SH-SY5Y (cell line): ENCODE measurements around the gene FAM47A.

Source experiments
- GATA2 ChIP-seq: IDR thresholded peaks from 2 replicates; pipeline ENCODE4 v1.6.1; 2011; ENCODE audit warnings: mild to moderate bottlenecking, low read depth, low read length
- GATA3 ChIP-seq: IDR thresholded peaks from 2 replicates; pipeline ENCODE4 v1.6.1; 2011; ENCODE audit warnings: low read depth, mild to moderate bottlenecking, low read length, moderate library complexity

Gene FAM47A

DNA sequence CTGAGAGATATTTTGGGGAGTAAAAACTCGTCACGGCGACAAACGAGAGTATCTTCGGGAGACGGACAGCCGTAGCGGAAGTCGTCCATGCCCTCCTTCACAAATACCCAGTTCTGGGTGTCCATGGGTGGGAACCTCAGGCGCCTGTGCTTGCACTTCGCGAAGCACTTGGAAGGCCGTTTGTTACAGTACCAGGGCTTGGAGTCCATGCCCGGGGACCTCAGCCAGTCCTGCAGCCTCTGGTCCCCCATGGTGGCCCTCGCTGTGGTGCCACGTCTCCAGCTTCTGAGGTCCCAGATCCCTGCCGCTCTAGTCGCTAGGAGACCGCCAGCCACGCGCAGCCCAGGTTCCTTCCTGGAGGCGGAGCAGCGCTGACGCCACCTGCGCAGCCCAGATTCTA lies at the start of gene FAM47A:
Gene FAM47A, minus strand, starts transcription at position 287 of the 400 bp plus-strand sequence. Its CDS starts 36 bp downstream, at position 251.
- TF ChIP-seq GATA2 (no peak), GATA3 (no peak)

DNA sequence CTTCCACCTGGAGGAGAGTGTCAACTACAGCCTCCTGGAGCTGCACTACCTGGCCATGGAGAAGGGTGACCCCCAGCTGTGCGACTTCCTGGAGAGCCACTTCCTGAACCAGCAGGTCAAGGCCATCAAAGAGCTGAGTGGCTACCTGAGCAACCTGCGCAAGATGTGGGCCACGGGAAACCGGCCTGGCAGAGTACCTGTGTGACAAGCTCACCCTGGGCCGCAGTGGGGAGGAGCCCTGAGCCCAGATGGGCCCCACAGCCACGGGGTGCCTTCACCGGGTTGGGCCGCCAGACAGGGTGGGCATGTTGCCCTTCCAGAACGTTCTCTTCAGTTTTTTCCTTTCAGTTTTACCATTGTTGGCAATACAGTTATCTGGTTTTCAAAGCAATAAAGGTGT lies 15.2 kb upstream of the FAM47A start:
- TF ChIP-seq GATA2 (no peak), GATA3 (no peak)

DNA sequence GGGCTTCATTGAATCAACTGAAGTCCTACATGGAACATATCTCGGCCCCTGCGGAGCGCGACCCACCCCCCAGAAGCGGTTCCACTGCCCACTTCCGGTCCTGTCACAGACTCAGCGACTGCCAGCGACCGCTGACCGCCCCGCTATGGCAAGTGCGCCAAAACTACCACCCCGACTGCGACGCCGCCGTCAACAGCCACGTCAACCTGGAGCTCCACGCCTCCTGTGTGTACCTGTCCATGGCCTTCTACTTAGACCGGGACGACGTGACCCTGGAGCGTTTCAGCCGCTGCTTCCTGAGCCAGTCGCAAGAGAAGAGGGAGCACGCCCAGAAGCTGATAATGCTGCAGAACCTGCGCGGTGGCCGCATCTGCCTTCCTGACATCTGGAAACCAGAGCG lies 14.8 kb upstream of the FAM47A start:
- TF ChIP-seq GATA2 (no peak), GATA3 (no peak)

DNA sequence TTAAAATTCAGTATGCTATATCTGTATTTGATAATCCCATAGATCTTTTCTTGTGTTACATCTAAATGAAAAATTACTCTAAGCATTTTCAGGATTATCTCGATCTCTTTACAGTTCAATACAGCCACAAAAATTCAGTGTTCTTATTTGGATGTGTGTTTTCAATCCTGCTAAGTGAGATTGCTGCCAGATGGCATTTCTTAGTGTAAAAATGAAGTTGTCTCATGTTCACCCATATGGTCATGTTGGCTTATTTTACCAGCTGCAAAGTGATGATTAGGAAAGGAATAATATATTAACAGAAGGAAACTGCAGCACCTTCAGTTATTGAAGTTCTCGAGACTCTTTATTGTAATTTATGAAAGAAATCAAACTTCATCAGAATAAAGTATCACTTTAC lies 12.1 kb upstream of the FAM47A start:
- TF ChIP-seq GATA2 (no peak), GATA3 (no peak)

DNA sequence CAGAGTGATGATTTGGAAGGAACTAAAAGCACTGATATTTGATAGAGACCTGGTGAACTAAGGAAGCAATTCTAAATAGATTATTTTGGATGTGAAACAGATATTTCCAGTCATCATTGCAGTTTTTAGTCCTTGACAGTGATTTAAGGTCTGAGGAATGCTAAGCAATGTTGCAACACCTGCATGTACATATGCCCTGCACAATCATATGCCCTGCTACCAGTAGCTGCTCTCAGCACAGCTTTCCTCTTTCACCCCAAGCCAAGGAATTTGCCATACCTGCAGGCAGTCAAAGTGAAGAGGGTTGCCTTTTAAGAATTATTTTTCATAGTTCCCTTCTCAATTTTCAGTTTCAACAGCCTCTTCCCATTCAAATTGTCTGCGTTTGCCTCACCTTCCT lies 8.7 kb upstream of the FAM47A start:
- TF ChIP-seq GATA3 = no peak
- TF ChIP-seq GATA2 = no peak

DNA sequence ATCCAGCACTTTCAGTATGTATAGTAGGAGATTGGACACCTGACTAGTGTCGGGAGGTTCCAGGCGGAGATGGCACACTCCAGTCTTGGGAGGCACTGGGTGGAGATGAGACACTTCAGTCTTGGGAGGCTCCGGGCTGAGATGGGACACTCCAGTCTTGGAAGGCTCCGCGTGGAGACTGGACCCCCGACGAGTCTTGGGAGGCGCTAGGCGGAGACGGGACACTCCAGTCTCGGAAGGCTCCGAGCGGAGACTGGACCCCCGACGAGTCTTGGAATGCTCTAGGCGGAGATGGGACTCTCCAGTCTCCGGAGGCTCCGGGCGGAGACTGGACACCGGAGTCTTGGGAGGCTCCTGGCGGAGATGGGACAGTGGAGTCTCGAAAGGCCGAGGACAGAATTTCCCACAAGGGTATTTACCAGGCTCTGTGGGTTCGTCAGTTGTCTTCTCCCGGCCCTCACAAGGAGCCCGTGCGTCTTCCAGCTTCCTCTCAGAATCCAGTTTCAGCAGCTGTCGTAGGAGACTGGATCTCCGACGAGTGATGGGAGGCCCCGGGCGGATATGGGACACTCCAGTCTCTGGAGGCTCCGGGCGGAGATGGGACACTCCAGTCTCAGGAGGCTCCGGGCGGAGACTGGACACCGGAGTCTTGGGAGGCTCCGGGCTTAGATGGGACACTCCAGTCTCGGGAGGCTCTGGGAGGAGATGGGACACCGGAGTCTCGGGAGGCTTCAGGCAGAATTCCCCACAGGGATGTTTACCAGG lies 952 bp downstream of the FAM47A start:
- TF ChIP-seq GATA2 = no peak
- no peak for TF ChIP-seq GATA3

DNA sequence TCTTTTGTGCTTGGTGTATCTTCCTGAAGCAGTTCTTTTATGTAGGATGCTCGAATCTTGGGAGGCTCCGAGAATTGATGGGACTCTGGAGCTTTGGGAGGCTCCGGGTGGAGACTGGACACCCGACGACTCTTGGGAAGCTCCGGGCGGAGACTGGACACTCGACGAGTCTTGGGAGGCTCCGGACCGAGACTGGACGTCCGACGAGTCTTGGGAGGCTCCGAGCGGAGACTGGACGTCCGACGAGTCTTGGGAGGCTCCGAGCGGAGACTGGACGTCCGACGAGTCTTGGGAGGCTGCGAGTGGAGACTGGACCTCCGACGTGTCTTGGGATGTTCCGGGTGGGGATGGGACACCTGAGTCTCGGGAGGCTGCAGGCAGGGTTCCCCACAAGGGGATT lies 1.6 kb downstream of the FAM47A start:
- TF ChIP-seq GATA2 = no peak
- no peak for TF ChIP-seq GATA3

DNA sequence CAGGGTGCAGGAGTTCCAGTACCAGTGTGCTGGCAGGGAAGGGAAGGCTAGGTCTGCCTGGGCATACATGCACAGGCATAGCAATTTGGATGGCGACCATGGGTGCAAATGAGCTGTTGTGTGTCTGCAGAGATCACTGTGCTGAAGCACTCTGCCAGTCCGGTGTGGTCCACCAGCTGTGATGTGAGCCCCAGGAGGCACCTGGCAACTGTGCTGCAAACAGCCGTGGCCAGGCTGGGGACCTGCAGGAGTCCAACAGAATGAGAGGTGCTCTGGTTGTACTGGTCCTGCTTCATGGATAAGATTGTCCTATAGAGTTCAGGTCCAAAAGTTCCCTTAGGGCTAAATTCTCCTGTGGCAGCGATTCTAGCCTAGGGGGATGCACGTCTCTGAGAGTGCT lies 6.1 kb downstream of the FAM47A start:
- TF ChIP-seq GATA2 (no peak), GATA3 (no peak)

DNA sequence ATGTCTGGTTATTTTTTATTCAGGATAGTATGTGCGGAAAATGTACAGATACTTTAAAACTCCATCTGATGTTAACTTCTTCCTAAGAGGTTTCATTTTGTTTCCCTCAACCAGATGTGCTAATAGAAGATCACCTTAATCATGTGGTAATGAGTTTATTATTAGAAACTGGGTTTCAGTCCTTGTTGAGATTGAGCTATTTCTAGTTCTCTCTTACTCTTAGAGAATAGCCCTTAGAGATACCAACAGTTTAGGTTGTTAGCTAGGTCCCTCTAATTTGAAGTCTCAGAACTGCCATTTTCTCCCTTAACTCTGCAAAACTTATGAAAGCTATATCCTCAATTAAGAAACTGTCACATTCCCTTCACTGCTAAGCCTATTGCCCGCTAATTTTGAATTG lies 13.0 kb downstream of the FAM47A start:
- TF ChIP-seq GATA3 (no peak), GATA2 (no peak)

DNA sequence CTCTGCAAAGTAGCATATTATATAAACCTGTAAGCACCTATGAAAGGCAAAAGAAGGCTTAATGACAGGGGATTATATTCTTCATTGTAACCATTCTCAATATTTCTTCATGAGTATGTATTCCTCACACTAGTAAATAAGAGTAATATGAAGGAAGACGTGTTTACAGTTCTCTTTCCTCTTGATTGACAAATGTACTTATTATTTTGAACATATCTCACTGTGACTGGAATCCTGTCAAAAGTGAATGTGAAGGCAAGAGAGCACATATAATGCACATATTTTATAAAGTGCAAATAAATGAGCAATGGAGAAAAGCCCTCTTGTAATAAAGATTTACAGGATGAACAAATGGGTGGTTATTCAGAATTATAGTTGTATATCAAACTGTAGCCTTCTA lies 19.7 kb downstream of the FAM47A start:
- TF ChIP-seq GATA3 (no peak), GATA2 (no peak)
